ENCODE measurements around the gene ATOSA.

The ATOSA gene

GRCh38 chr15:52682781-52683180, 3.6 kb upstream of the ATOSA start:
- no peak for DNase-seq

- no peak for DNase-seq
Measured at GRCh38 chr15:52682200-52682599, 3.0 kb upstream of the ATOSA start.

GRCh38 chr15:52681441-52681840, 2.3 kb upstream of the ATOSA start:
- no peak for DNase-seq

DNA sequence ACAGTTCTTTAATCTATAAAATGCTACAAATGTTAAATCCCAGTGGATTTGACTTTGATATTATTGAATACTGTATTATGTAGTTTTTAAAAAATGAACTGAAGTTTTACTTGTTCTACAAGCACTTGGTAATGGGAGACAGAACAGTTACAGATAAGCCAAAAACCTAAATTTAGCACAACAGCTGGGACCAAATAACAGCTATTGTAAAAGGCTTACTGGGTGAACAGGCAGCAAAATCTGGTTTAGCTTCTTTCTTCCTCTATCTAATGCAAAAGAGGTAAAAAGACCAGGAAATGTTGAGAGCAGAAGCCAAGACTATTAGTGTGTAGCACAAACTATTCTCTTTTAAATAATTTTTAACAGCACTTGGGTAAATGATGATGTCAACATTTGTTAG, 1.6 kb upstream of the ATOSA start:
- DNase-seq: no peak

DNA sequence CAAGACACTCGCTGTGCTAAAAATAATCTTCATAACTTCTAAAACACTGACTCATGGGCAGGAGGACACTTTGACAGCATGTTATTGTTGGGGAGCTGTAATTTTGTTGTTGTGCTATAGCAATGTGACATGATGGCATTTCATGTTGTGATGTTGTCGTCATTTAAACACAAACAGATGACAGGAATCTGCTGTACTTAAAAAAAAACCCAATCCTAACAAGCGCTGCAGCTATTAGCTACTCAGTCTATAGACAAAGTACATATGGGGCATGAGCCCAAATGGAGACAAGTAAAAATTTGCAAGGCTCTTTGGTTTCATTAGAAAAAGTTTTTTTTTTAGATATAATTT, 828 bp upstream of the ATOSA start:
- no peak for DNase-seq

DNA sequence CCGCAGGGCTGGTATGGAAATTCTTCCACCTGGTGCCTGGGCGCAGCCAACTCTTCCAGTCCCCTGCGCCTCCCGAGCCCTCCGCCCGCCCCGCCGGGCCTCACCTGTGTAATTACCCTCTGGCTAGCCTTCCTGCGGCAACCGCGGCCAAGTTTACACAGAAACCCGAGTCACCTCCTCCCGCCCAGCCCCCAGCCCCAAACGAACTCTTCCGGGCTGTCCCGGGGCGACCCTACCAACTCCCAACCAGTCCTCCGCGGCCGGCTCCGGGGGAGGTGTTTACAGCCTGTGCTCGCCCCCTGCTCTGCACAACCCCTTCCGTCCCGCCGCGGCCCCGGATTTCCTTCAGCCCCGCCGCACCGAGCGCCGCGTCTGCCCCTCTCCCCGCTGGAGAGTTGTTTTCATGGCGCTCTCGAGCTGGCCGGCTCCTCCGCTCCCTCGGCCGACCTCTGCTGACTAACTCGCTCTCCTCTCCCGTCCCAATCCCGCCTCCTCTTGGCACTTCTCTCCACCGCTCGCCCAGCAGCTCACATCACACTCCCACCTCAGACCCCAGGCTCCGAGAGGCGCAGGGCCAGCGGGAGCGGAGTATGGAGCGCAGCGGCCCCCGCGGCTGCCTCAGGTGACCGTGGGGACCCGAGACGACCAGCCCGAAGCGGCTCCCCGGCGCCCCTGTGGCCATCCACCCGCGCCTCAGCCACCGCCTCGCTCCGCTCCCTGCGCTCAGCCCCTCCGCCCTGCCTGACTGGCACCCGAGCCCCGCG, 538 bp downstream of the ATOSA start:
- DNase-seq: no peak

DNA sequence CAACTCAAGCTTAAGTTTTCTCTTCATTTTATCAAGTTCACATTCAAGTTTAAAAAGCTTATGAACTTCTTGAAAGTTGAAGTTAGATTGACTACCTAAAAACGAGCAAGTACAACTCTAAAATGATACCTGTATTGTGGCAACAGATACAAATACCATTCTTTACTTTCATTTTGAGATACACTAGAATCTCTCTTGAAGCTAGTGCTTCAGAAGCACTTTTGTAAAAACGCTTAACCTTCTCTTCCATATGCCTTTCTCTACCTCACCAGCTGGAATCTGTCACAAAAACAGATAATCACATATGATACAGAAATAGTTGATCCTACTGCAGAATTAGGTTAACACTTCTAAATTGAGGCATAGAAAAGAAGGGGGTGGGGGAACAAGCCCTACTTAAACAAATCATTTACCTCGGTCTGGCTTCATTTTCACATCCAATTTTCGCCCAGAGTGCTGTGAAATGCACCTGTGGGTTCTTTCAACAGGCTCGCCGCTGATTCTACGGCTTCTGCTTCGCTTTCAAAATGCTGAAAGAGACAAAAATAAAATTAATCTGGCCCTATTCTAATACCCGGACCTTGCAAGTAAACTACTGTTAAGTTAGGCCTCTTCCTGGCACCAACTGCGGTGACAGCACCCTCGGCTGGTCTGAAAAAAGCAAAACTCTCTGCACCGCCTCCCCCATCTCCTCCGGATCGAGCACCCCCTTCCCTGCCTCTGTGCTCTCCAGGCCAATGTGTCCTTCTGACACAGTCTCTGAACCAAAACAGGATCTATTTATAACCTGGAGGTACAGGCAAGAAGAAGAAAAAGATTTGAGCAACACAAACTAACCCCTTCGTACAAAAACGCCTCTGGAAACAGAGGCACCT, 1.4 kb downstream of the ATOSA start:
- DNase-seq: peak; percentile 26

DNA sequence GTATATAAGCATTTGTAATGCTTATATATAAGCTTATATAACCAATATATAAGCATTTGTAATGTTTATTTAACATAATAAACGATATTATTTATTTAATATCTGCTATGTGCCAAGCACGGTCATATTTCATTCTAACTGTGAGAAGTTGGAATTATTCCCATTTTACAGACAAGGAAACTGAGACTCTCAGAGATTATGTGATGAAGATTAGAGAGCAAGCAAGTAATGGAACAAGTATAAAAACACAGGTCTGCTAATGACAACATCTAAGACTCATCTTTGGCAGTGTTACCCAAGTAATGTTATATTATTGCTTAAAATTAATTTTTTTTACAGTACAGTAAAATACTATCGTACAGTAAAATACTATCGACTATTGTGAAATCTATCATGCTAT, 4.4 kb downstream of the ATOSA start:
- no peak for DNase-seq

GRCh38 chr15:52673734-52674133, 5.5 kb downstream of the ATOSA start:
- DNase-seq: no peak

- no peak for DNase-seq
Measured at GRCh38 chr15:52673312-52673711, 5.9 kb downstream of the ATOSA start.

GRCh38 chr15:52672661-52673060, 6.5 kb downstream of the ATOSA start:
- no peak for DNase-seq

- DNase-seq: no peak
Measured at GRCh38 chr15:52670087-52670486, 9.1 kb downstream of the ATOSA start.

DNA sequence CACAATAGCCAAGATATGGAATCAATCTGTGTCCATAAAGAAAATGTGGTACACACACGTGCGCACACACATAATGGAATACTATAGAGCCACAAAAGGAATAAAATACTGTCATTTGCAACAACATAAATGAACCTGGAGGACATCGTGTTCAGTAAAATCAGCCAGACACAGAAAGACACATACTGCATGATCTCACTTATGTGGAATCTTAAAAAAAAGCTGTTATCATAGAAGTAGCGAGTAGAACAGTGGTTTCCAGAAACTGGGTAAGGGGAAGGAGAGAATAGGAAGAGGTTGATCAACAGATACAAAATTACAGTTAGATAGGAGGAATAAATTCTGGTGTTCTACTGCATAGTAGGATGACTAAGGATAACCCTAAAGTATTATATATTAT, 11.1 kb downstream of the ATOSA start:
- no peak for DNase-seq

DNA sequence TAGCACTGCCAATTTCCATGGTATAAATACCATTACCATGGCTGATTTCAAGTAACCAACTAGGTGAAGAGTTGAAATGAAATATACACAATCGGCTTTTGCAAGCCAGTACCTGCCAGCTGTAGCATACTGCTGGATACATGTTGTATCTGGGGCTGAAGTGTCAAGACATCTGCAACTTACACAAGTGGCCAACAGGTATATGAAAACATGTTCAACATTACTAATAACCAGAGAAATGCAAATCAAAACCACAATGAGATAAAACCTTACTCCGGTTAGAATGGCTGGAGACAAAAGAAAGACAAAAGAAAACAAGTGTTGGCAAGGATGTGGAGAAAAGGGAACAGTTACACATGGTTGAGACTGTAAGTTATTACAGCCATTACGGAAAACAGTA, 11.6 kb downstream of the ATOSA start:
- DNase-seq: no peak

DNA sequence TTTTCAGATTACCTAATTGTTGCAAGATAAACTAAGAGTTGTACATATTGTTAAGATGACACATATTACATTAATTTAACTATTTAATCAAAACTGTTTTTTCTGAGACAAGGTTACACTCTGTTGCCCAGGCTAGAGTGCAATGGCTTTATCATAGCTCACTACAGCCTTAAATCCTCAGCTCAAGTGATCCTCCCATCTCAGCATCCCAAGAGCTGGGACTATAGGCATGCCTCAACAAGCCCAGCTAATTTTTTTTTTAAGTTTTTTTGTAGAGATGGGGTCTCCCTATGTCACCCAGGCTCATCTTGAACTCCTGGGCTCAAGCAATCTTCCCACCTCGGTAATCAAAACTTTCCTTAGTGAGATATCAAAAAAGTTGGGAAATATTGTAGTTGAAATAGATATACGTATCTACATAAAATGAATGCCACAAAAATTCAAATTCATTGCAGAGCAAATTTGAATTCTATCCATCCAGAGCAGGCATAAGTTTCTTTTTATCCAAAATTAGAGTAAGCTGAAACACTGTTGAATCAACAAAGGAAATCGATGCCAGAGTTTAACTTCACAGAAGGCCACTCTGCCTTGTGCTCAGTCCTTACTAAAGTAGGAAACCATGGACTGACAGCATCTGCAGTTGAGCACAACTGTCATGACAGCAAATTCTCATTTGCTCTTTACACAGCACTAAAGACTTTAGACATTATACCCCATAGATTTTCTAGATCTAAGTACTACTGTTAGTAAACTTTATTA, 15.5 kb downstream of the ATOSA start:
- no peak for DNase-seq

DNA sequence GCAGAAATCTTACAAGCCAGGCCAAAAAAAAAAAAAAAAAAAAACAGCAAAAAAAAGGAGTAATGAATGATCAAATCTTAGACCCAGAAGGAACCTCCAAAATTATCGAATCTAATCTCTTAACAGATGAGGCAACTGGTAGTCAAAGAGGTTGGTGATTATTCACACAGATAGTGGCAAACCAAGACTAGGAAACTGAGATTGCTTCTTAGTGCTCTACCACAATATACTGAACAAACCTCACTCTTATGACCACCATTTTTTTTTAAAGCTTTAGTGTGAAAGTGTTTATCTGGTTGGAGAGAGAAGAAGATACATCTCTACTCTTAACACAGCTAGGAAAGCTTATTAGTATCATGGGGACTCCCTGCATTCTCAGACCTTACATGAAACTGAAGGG, 17.3 kb downstream of the ATOSA start:
- DNase-seq: no peak

GRCh38 chr15:52660192-52660591, 19.0 kb downstream of the ATOSA start:
- DNase-seq: no peak

DNA sequence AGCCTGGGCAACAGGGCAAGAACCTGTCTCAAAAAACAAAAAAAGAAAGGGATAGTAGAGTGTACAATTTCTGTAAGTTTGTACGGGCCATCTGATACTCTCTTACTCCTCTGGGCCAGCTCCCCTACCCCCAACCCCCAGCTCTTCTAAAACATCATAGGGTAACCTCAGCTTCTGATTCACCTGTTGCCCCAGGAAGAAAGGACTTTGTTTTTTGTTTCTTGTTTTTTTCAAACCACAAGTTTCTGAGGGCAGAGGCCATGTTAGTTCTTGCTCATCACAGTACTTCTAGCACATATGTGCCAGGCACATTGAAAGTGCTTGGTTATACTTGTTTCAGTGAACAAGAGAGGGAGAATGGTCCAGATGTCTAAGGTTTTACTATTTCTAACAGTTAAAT, 20.2 kb downstream of the ATOSA start:
- DNase-seq: no peak

- DNase-seq: no peak
Measured at GRCh38 chr15:52657338-52657737, 21.9 kb downstream of the ATOSA start.

DNA sequence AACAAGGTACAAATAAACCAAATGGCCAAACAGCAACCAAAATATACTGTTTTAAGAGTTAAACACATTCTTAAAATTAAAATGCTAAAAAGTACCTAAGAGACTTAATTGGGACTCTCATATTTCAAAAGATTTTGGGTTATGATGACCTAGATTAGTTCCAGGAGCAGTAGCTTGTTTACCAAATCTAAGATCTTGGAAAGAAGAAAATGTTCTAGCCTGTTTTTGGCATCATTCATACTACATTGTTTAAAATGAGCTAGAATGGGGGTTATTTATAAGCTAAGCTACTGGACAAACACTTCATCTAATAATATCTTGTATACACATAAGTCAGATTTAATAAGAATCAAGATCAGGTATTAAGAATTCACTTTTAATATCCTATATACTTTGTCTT, 22.8 kb downstream of the ATOSA start:
- no peak for DNase-seq

- peak; percentile 19 for DNase-seq
Measured at GRCh38 chr15:52653431-52653964, 25.7 kb downstream of the ATOSA start.

DNA sequence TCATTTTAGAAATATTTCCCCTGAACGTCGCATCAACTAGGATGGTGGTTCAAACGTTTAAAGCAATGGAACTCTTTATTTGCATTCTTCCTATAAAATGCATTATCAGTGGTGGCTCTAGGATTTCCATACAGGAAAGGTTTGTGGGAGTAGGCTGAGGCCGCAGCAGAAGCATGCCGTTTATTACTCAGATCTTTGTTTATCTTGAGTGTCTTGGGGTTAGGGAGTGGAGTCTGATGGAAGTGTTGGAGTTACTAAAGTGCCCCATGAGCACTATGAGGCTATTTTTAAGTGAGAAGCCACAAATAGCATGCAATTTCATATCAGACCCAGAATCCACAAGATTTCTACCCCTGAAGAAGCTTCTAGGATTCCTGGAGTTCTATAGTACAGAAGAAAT, 26.2 kb downstream of the ATOSA start:
- no peak for DNase-seq

DNA sequence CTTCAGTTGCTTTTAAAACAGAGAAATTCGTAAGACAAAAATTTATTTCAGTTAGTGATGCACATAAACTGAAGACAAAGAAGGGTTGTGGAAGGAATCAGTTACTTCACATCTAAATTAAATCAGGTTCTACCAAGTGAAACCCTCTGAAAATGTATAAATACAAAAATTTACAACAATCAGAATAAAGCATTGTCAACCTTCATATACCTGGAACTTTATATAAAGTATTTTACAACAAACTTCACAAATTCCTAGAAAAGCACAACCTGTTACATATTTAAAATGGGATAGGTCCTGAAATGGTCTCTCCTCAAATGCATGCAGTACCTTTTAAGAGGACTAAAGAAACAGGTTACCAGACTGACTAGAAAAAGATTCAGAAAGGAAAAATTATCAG, 26.9 kb downstream of the ATOSA start:
- DNase-seq: no peak

Data from NCI-H2029 treated with DMSO at 0.1 percent for 48 hours (cell line).